Fibroblast of skin of abdomen (primary cell): Measurements from ENCODE around the gene FARSA.
"Not testable (repeated sequence)": the region's sequence is repeated elsewhere in the genome, so short reads cannot be mapped to it uniquely, and the experiment has no call there.

Experiments used
- DNase-seq: peaks from one replicate; pipeline ENCODE4 v3.0.0-alpha.2; 2013

The FARSA gene

DNA sequence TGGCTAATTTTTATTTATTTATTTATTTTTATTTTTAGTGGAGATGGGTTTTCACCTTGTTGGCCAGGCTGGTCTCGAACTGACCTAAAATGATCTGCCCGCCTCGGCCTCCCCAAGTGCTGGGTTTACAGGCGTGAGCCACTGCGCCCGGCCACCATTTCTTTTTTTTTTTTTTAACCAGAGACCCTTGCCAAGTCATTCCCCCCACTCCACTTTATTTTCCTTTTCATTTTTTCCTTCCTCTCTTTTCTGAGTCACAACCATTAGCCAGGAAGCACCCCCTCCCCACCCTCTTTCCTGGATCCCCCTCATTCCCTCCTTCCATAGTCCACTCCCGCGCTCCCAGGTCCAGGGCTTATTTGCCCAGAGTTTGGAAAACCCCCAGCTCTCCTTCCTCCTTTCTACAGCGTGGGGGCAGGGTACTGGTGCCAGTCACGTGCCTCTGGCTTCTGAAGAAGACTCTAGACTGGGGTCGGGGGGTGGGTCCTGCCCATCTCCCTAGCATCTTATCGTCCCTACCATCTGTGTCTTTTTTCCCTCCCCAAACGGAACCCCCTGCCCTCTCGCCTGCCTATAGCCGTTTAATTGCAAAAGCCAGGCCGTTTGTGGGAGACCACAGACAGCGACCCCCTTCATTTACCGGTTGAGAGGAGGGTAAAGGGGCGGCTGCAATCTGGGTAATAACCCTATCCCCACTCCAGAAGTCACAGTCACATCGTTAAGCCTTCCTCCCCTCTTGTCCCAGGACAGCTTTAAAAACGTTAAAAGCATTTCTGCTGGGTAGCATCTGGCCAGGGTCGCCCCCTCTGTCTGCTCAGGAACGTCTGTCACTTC, 3.8 kb upstream of the FARSA start:
- no peak for DNase-seq

DNA sequence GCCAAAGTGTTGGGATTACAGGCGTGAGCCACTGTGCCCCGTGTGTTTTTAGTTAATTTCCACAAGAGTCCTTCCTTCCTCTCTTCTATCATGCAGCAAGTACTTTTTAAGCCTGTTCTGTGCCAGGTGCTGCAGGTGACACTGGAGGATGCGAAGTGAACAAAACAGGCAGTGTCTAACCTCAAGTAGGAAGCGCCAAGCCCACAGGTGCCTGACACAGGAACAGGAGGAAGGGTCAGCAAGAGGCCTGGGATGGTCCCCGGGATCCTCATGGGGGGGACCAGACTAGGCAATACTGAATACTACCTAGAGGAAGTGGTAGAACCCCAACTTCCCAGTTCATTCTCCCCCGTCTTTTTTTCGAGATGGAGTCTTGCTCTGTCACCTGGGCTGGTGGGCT, 3.1 kb upstream of the FARSA start:
- no peak for DNase-seq

DNA sequence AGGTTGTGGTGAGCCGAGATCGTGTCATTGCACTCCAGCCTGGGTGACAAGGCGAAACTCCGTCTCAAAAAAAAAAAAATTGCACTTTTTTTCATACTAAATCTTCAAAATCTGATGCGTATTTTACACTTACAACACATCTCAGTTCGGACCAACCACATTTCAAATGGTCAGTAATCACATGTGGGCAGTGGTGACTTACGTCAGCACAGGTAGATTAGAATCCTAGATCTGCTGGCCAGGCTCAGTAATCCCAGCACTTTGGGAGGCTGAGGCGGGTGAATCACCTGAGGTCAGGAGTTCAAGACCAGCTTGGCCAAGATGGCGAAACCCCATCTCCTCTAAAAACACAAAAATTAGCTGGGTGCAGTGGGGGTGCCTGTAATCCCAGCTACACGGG, 1.6 kb upstream of the FARSA start:
- no peak for DNase-seq

DNA sequence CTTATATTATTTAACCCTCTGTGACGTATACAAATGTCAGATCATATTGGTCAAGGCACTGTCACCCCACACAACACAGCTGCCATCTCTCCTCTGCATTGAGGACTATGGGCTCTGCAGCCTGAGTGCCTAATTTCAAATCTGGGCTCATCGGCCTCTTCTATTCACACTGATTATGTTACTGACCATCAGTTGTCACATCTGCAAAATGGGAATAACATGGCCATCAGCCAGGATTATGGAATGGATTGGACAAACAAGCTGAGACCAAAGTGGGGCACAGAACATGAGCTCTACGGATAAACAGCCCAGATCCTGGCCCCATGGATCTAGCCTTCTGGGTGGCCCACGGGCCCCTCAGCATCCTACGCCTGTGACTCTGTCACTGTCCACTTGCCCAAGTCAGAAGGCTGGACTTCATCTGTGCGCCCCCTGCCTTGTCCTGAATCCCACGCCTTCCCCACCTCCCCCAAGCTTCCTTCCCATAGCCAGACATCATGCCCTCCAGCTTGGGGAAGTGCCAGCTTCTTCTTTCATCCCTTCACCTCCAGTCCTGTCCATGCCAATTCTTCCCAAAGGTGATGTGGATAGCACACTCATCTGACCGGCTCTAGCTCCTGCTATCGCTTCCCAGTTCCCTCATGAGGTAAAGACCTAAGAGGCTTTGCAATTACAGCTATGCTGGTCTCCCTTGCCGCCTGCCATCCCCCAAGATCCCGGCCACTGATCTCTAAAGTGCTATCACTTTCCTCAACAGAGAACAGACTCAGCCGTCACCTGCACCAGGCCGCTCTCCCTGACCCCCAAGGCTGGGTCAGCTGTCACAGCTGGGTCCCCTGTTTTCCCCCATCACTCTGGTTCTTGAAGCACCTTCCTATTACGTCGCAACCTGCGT, 872 bp downstream of the FARSA start:
- no peak for DNase-seq

DNA sequence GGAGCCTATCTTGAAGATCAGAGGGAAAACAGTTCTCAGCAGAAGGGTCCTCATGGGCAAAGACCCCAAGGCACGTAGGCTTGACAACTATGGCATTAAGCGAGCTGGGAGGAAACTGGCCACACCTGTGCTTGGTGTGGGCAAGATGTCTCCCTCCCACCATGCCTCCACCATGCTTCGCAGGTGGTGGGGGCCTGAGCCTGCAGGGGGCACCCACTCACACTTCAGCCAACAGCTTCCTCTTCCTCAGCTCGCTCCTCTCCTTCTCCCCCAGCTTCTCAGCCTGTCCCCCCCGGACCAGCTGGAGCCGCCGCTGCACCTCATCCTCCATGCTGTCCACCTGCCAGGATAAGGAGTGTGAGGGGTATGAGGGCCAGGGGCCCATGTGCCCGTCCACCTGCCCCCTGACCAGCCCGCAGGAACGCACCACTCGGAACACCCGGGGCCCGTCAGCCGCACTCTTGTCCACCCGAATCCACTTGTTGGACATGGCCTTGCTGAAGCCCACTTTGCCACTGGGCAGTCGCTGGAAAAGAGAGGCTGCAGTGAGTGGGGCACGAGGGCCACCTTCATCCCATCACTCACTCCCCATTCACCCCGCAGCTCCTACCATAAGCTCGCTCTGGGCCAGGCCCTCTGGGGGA, 3.4 kb downstream of the FARSA start:
- DNase-seq: no peak

DNA sequence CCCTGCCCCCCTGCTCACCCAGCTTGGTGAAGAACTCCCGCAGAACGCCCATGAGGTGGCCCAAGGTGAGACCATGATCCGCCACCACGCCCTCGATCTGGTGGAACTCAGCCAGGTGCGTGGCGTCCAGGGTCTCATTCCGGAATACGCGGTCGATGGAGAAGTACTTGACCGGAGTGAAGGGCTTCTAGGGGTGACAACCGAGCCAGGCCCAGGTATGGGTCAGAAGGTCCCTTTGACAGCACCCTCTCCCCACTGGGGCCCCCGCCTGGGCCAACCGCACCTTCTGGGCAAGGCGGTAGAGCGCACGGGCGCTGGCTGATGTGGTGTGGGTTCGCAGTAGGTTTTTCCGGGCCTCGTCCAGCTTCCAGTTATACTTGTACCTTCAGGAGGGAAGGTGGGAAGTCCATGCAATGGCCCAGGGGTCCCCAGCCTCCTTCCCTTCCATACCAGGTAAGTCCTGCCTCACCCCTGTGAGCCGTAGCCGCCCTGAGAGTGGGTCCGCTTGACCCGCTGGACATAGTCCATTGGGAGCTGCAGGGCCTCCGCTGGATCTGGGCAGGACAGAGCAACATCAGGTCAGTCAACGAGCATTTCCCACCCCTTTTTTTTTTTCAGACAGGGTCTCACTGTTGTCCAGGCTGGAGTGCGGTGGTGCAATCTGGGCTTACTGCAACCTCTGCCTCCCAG, 8.7 kb downstream of the FARSA start:
- DNase-seq: no peak

DNA sequence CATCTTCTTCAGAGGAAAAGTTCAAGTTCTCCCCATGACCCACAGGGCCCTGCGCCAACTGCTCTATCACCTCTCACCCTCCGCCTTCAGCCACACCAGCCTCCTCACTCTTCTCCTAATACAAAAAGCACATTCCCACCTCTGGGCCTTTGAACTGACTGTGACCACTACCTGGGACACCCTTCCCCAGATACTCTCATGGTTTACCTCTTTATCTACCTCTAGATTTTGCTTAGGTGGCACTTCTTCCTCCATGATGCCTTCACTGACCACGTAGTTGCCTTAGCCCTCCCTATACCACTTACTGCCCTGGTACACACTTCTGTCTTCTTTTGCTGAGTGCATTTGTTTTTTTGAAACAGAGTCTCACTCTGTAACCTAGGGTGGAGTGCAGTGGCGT, 10.6 kb downstream of the FARSA start:
- no peak for DNase-seq

DNA sequence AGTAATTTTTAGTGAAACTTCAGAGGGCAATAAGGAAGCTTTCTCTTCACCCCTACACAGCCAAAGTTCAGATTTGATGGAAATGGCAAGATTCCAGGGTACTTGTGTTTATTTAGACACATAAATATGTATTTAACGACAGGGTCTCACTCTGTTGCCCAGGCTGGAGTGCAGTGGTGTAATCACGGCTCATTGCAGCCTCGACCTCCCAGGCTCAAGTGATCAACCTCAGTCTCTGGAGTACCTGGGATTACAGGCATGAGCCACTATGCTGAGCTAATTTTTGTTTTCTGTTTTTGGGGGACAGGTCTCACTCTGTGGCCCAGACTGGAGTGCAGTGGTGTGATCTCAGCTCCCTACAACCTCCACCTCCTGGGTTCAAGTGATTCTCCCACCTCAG, 12.5 kb downstream of the FARSA start:
- no peak for DNase-seq

DNA sequence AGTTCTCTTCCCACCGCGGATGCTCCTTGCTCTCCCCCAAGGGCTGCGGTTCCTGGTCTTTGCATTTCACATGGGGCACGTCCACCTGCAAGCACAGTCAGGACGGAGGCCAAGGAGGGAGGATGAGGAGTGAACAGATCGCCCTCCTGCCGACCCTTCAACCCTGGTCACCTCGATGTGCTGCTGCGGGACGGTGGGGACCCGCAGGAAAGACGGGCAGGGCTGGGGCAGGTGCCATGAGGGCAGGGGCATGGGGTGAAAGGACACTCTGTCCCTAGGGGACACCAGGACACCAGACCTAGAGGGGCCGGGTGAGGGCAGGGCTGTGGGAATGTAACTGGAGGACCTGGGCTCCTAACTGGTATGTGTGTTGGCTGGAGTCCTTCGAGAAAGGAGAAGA, 15.3 kb downstream of the FARSA start:
- no peak for DNase-seq

DNA sequence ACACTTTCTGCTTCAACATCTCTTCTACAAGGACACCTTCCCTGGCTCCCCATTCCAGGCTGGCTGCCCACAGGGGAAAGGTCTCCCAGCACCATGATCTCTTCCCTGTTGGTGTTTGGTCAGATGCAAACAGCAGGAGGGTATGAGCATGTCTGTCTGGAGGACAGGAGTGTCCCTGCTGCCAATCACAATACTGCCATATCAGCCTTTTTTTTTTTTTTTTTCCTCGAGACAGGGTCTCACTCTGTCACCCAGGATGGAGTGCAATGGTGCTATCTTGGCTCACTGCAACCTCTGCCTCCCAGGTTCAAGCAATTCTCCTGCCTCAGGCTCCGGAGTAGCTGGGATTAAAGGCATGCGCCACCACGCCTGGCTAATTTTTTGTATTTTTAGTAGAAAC, 17.7 kb downstream of the FARSA start:
- not testable (repeated sequence) for DNase-seq

DNA sequence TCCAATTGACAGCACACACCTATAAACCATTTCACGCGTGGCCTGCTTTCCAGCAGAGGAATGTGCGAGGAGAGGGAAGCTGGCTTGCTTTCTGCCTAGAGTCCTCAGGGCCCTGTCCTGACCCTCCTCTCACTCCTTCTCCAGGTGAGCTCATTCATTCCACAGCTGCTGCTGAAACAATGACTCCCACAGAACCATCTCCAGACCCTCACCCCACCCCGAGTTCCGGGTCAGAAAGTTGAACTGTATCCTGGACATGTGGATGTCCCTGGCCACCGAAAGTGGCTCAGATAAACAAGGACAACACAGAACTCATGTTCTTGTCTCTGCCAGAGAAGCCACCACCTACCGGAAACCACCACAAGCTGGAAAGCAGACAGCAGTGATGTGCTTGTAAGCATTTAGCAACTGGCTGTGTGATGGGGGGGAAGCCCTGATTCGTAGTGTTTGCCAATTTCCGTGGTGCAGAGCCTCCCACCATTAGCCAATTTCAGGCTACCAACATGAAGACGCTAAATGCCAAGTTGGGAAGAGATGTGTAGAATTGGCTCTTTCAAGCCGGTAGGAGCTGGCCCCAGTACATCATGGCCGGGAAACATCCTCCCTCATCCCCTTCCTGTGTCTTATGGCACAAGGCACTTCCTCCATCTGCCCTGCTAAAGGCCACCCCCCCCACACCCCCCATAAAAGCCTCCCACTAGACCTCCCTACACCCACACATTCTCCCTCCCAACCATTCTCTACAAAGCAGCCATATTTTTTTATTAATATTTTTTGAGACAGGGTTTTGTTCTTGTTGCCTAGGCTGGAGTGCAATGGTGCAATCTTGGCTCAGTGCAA, 19.4 kb downstream of the FARSA start:
- peak; percentile 25 for DNase-seq

DNA sequence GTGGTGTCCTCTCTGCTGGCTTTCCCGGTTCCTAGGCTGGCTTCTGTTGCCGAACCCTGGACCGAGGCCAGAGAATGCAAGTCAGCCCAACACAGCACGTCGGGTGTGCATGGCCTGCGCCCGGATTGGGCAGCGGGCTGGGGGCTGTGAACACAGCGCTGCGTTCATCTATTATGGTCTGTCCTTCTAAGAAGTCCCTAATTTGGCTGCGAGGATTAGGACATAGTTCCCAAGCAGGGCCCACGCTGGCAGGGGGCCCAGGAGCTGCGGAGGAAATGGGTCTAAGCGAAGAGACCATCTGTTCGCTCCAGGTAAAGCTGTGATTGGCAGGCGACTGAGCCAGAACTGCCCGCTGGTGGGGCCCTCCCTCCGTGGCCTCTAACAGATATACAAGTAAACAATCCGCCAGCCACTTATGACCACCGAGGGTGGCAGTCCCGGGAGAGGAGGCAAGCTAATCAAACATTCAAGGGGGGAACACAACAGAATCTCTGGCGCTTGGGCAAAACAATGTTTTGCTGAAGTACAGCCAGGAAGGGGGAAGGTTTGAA, 20.4 kb downstream of the FARSA start:
- DNase-seq: peak; percentile 73

DNA sequence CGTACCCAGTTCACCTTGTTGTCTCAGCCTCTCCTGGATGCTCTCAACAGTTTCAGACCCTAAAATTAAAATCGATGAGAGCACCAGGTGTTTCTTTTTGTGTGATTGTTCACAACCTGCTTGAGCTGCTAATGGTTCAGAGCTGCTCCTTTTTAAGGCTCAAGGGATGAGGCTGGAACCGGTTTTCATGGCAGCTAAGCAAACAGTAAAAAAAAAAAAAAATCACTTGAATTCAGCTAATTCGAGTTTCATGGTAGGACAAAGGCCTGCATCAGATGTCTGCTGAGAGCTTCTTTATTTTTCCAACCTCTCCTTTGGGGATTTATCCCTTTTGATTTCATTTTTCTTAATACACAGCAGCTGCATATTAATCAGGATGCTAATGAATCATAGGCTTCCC, 20.9 kb downstream of the FARSA start:
- DNase-seq: no peak

DNA sequence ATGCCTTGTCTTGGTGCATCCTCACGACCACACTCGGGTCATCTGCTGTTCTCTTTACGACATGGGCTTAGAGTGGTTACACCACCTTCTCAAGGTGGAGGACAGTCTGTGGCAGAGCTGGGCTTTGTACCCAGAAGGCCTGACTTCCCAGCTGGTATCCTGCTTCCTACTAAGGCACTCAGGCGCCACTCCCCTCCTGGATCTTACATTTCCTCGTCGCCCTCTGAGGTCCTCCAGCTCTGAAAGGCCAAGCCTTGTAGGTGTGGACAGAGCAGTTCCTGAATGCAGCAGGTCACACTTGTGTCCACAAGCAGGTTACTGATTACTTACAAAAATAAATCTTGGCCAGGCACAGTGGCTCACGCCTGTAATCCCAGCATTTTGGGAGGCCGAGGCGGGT, 26.3 kb downstream of the FARSA start:
- DNase-seq: no peak

DNA sequence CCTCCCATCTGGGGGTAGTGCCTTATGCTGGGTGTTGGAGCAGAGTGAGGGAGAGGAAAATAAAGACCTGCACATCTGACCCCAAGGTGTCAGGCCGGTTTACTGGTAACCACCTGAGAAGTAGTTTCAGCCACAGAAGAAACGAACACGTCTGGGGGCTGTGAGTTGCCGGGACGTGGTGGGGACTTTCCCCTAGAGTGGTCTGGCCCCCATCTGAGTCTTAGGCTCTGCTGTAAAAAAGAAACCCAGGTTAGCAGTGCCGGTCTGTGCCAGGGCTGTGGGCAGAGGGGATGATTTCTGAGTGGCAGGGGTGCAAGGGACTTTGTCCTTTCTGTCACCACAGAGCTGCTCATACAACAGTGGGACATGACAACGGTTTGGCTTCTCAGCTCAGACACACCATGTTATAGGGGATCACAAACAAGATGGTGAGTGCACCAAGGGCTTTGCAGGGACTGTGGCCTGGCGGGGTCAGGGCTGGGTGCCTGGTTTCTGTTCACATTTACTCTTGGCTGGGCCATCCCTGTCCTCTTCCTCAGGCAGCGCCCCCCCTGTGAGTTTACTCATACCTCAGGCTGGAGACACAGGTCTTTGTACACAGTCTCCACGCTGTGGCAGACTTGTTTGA, 33.5 kb downstream of the FARSA start:
- DNase-seq: no peak

DNA sequence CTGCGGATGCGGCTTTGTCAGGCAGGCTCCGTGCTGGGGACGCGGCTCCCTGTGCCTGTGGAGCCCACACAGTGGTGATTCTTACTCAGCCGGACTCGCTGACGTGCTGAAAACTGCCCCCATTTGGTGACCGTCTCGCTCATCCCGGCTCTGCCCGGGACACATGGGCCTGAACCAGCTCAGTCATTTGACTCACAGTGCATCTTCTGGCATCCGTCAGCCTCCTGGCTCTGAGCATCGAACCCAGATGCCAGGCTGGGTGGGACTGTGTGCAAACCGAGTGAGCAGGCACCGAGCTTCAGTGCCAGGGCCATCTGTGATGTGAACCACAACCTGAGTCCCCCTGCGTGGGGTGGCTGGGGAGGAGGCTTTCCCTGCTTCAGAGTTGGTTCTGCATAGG, 37.1 kb downstream of the FARSA start:
- DNase-seq: no peak

DNA sequence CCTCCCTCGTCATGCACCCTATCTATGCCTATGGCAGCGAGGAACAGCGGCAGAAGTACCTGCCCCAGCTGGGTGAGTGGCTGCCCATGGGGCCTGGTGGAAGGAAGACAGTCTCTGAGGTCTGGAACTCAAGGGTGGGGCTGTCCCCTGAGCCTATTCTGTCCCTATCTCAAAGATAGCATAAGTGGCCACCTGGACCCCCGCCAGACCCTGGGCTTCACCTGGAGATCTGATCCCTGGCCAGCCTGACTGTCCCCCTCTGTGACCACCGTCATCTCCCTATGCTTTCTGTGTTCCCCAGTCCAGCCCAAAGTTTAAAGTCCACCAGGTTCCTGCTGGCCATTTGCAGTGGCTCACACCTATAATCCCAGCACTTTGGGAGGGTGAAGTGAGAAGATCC, 39.9 kb downstream of the FARSA start:
- no peak for DNase-seq

DNA sequence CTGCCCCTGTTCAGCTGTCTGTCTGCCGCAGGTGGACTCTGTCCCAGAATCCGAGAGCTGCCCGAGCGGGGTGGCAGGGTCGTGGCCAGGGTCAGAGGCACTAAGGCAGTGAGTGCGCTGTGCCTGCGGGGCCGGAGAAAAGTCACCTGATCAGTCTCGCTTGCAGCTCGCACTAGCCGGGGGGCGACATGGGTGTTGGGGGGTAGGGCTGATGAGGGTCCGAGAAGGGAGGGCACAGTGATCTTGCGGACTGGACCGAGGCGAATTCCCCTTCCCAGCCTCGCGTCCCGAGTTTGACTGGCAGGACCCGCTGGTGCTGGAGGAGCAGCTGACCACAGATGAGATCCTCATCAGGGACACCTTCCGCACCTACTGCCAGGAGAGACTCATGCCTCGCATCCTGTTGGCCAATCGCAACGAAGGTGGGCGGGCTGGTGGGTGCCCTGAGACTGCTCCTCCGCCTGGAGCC, 41.9 kb downstream of the FARSA start:
- DNase-seq: no peak

DNA sequence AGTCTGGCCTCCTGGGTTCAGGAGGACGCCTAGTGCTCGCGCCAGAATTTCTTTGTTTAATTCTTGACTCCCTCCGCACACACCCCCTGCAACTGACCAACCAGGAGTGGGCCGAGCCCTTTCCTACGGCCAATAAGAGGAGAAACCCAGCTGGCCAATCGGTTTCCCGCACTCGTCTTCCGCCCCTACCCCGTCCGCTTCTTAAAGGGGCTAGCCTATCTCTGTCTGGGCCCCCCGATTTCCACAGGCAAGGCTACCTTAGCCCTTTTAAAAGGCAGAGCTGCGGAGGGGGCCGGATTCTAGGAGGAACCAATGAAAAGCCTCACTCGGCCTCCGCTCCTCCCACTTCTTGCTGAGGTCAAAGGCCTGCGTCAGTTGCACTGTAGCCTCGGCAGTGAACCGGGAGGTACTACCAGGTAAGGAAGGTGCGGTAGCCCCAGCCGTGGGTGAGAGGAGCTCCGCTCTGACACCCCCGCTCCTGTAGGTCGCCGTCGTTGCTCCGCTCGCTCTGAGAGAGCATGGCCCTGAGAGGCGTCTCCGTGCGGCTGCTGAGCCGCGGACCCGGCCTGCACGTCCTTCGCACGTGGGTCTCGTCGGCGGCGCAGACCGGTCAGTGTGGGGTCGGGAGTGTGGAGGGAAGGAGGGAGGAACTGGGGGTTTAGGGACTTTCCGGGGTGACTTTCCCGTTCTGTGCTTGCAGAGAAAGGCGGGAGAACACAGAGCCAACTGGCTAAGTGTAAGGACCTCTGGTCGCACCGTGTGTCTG, 42.5 kb downstream of the FARSA start, which contains the start of gene GCDH:
TSS of gene GCDH (plus strand) at position 374 of the 766 bp plus-strand sequence. CDS start at position 519, 145 bp downstream.
- DNase-seq: peak; percentile 99

DNA sequence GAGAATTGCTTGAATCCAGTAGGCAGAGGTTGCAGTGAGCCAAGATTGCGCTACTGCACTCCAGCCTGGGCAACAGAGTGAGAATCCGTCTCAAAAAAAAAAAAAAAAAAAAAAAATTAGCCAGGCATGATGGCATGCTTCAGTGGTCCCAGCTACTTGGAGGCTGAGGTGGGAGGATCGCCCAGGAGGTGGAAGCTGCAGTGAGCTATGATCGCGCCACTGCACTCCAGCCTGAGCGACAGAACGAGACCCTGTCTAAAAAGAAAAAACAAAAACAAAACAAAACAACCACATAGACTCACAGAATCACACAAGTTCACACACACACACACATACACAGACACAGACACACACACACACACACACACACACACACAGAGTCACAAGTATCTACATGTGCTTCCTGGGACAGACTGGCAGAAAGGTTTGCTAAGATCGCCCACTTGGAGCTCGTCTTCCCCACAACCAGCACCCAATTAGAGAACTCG, 43.2 kb downstream of the FARSA start:
- DNase-seq: not testable (repeated sequence)
